Panc1 (cell line): ENCODE data around the gene CATSPERD. TPM values are rescaled to one million over a fixed set of nuclear protein-coding genes. Genes with fewer than 3 reads are reported as not detected.

Experiments used
- ATAC-seq: fragments of 200-7000 bp; cut with Tn5 transposase; 2 replicates; pipeline ENCODE4 v1.9.1; 2020; ENCODE audit warnings: mild to moderate bottlenecking, moderate library complexity
- BruUV-seq: library from RNA; stranded (reverse); fragments of 400-500 nt; replicated peaks from 2 replicates; lab custom pipeline; 2021; lab: Mats Ljungman, UMichigan
- CTCF ChIA-PET: fragments of 300-600 bp; sonication (Branson Sonifier 250); formaldehyde crosslinking; loops from one replicate; lab custom pipeline; 2022; ENCODE audit warnings: antibody characterized with exemption; lab: Charles Lee
- POLR2A ChIA-PET: fragments of 300-600 bp; sonication (Branson Sonifier 250); formaldehyde crosslinking; loops from one replicate; lab custom pipeline; 2022; ENCODE audit warnings: antibody characterized with exemption; lab: Charles Lee
- DNase-seq: peaks from one replicate; pipeline ENCODE4 v3.0.0-alpha.2; 2010; ENCODE audit warnings: low read depth, low spot score
- H3K27ac ChIP-seq: 2 replicates; pipeline ENCODE4 v1.5.1; 2011; ENCODE audit warnings: mild to moderate bottlenecking, low read length, inconsistent platforms
- H3K27me3 ChIP-seq: fragments of 200-500 bp; sonication (Bioruptor generic); 2 replicates; pipeline ENCODE4 v1.6.0; 2014; ENCODE audit warnings: low read length, inconsistent platforms; ENCODE audit not compliant: control insufficient read depth, insufficient read depth
- H3K36me3 ChIP-seq: fragments of 200-500 bp; sonication (Bioruptor generic); 2 replicates; pipeline ENCODE4 v1.5.1; 2014; ENCODE audit warnings: inconsistent platforms, mild to moderate bottlenecking, low read length, moderate library complexity; ENCODE audit not compliant: control insufficient read depth, insufficient read depth
- H3K4me1 ChIP-seq: 2 replicates; pipeline ENCODE4 v1.5.1; 2011; ENCODE audit warnings: inconsistent platforms, mild to moderate bottlenecking, low read length, moderate library complexity; ENCODE audit not compliant: control insufficient read depth, insufficient read depth
- H3K4me3 ChIP-seq, 2 experiments: 2 replicates each; pipeline ENCODE4 v1.5.1; 2011 to 2012; ENCODE audit warnings: low read depth in 2 of 2, low read length in 2 of 2, mild to moderate bottlenecking in 2 of 2, inconsistent platforms in 1 of 2, moderate library complexity in 1 of 2
- H3K9me3 ChIP-seq: fragments of 200-500 bp; sonication (Bioruptor generic); 2 replicates; pipeline ENCODE4 v1.5.1; 2014; ENCODE audit warnings: low read depth, mild to moderate bottlenecking, inconsistent platforms, low read length, moderate library complexity; ENCODE audit not compliant: control insufficient read depth, insufficient read depth
- CTCF ChIP-seq: fragments of 450-650 bp; IDR thresholded peaks from 2 replicates; pipeline ENCODE4 v1.5.1; 2017; ENCODE audit warnings: mild to moderate bottlenecking
- POLR2AphosphoS5 ChIP-seq: IDR thresholded peaks from 2 replicates; pipeline ENCODE4 v1.6.1; 2012; ENCODE audit warnings: mild to moderate bottlenecking, low read depth, low read length, moderate library complexity
- REST ChIP-seq, 2 experiments: IDR thresholded peaks; 2 replicates each; pipeline ENCODE4 v1.6.1; 2011 to 2012; ENCODE audit warnings: low read depth in 2 of 2, control low read depth in 1 of 2, low read length in 1 of 2, mild to moderate bottlenecking in 1 of 2, moderate library complexity in 1 of 2; ENCODE audit not compliant: insufficient read depth in 1 of 2
- SIN3A ChIP-seq: IDR thresholded peaks from 2 replicates; pipeline ENCODE4 v1.6.1; 2012; ENCODE audit warnings: low read depth, mild to moderate bottlenecking, low read length, moderate library complexity, borderline replicate concordance; ENCODE audit not compliant: insufficient read depth
- TCF7L2 ChIP-seq: IDR thresholded peaks from 2 replicates; pipeline ENCODE4 v1.6.1; 2011; ENCODE audit warnings: mild to moderate bottlenecking, low read depth, low read length, inconsistent platforms
- in situ Hi-C: cut with HindIII; loops from 2 replicates; pipeline ENCODE4 v1.10.0; 2016; ENCODE audit warnings: low sequenced_read_pairs, low pct_unique_long_range_greater_than_20kb
- intact Hi-C: fragments of 100-400 bp; cut with micrococcal nuclease; formaldehyde crosslinking; loops from one replicate; pipeline ENCODE4 v1.10.0; 2022; ENCODE audit not compliant: unreplicated experiment
- total RNA-seq: library from RNA; stranded (reverse); gene quantifications from one replicate; pipeline ENCODE4 v1.2.1, GENCODE V29; 2021; ENCODE audit not compliant: unreplicated experiment

CATSPERD gene
- total RNA-seq, 1 experiment from 2014 or later = 0.08 TPM

GRCh38 chr19:5694167-5694955 lies 26.1 kb upstream of the CATSPERD start:
- no peak for TF ChIP-seq CTCF
- TF ChIP-seq POLR2AphosphoS5 = no peak; the same call in 1 of the 2 replicates
- no peak for TF ChIP-seq TCF7L2
- TF ChIP-seq REST (IDR thresholded peaks at IDR 0.05; ENCODE audit: insufficient read depth in 1 of 2, low read depth in 2 of 2, low read length in 1 of 2) = no peak
- TF ChIP-seq SIN3A = no peak
- CTCF ChIA-PET = no interaction called here
- peaks cover 7% of the 10 kb centered on the region; the same call in 1 of the 2 replicates for H3K36me3 ChIP-seq

GRCh38 chr19:5694956-5695648 lies 25.3 kb upstream of the CATSPERD start:
- DNase-seq (no peak), ATAC-seq (no peak)
- Histone ChIP-seq H3K27ac (no peak overlapping the region), H3K4me3 (no peak overlapping the region), H3K36me3 (peaks cover 7% of the 10 kb centered on the region; the same call in 1 of the 2 replicates), H3K9me3 (no peaks in the 10 kb centered on the region), H3K27me3 (no peaks in the 10 kb centered on the region), H3K4me1 (peaks cover 12% of the 10 kb centered on the region)
- BruUV-seq = no TSS peak
- TF ChIP-seq POLR2AphosphoS5 (no peak; the same call in 1 of the 2 replicates), SIN3A (no peak), CTCF (no peak), TCF7L2 (no peak), REST (IDR thresholded peaks at IDR 0.05; ENCODE audit: insufficient read depth in 1 of 2, low read depth in 2 of 2, low read length in 1 of 2) (no peak)
- POLR2A ChIA-PET = no interaction called here
- in situ Hi-C loops (no loop called here), intact Hi-C loops (loop anchor here (10.0 kb wide), 1 partner anchor 100 kb away; the partner anchor contains the start of gene DUS3L)
- CTCF ChIA-PET = no interaction called here

More at GRCh38 chr19:5694167-5694955, 26.1 kb upstream of the CATSPERD start:
- ATAC-seq (no peak), DNase-seq (no peak)
- H3K9me3 ChIP-seq = no peaks in the 10 kb centered on the region
- H3K27ac ChIP-seq = no peak overlapping the region
- H3K27me3 ChIP-seq = no peaks in the 10 kb centered on the region
- intact Hi-C loops (loop anchor here (10.0 kb wide), 1 partner anchor 100 kb away; the partner anchor contains the start of gene DUS3L), in situ Hi-C loops (no loop called here)
- peaks cover 12% of the 10 kb centered on the region for H3K4me1 ChIP-seq
- H3K4me3 ChIP-seq = no peak overlapping the region
- POLR2A ChIA-PET = no interaction called here
- BruUV-seq = no TSS peak
